H1 (cell line): ENCODE data around the gene SEC62. TPM values are rescaled to one million over a fixed set of nuclear protein-coding genes. Genes with fewer than 3 reads are reported as not detected.

ENCODE experiments used
- CTCF ChIA-PET: fragments of 300-600 bp; sonication (Branson Sonifier 250); formaldehyde crosslinking; loops from one replicate; lab custom pipeline; 2021; ENCODE audit not compliant: partially characterized antibody; lab: Charles Lee
- POLR2A ChIA-PET: fragments of 300-600 bp; sonication (Branson Sonifier 250); formaldehyde crosslinking; loops from one replicate; lab custom pipeline; 2021; ENCODE audit warnings: inconsistent platforms; ENCODE audit not compliant: partially characterized antibody; lab: Charles Lee
- DNase-seq, 2 experiments: peaks; one replicate each; pipeline versions ENCODE4 v3.0.0 to v3.0.0-alpha.2; 2010 to 2022; ENCODE audit warnings: low spot score in 2 of 2, low read depth in 1 of 2, mixed read lengths in 1 of 2
- FAIRE-seq: peaks from 2 replicates; lab custom pipeline; 2011; peaks lifted over from hg19 to GRCh38; lab: Jason Lieb, UNC
- H2AFZ ChIP-seq: 2 replicates; pipeline ENCODE4 v1.8.1; 2012; ENCODE audit warnings: low read length, inconsistent platforms
- H2AK5ac ChIP-seq: 2 replicates; pipeline ENCODE4 v1.6.1; 2013; ENCODE audit warnings: low read depth, low read length
- H2BK120ac ChIP-seq: replicated peaks from 2 replicates; pipeline ENCODE3; 2013; ENCODE audit warnings: low read depth, low read length, inconsistent platforms
- H2BK12ac ChIP-seq: 2 replicates; pipeline ENCODE4 v1.6.1; 2013; ENCODE audit warnings: low read depth, low read length
- H2BK15ac ChIP-seq: 2 replicates; pipeline ENCODE4 v1.6.1; 2013; ENCODE audit warnings: low read length
- H2BK20ac ChIP-seq: 2 replicates; pipeline ENCODE4 v1.6.1; 2013; ENCODE audit warnings: low read length
- H2BK5ac ChIP-seq: 2 replicates; pipeline ENCODE4 v1.6.1; 2013; ENCODE audit warnings: low read depth, low read length
- H3K14ac ChIP-seq: 2 replicates; pipeline ENCODE4 v1.6.1; 2013; ENCODE audit warnings: inconsistent platforms; ENCODE audit not compliant: insufficient read length
- H3K18ac ChIP-seq: 2 replicates; pipeline ENCODE4 v1.6.1; 2013; ENCODE audit warnings: low read length; ENCODE audit errors: extremely low read depth
- H3K23ac ChIP-seq: 2 replicates; pipeline ENCODE4 v1.6.1; 2013; ENCODE audit warnings: inconsistent platforms; ENCODE audit not compliant: insufficient read length
- H3K23me2 ChIP-seq: 2 replicates; pipeline ENCODE4 v1.6.1; 2013; ENCODE audit warnings: low read depth, low read length
- H3K27ac ChIP-seq: 2 replicates; pipeline ENCODE4 v1.6.1; 2011; ENCODE audit warnings: low read depth, low read length, inconsistent platforms
- H3K27me3 ChIP-seq, 4 experiments: replicated peaks in 1 of 4; 1 replicate in 1 of 4; 2 replicates in 3 of 4; pipeline versions ENCODE4 v1.6.1 to v1.8.1; 2011 to 2013; ENCODE audit warnings: low read length in 3 of 4, mild to moderate bottlenecking in 3 of 4, inconsistent platforms in 2 of 4, mixed read lengths in 2 of 4, moderate library complexity in 1 of 4; ENCODE audit not compliant: control insufficient read depth in 3 of 4, insufficient read depth in 3 of 4; ENCODE audit errors: extremely low read depth in 1 of 4
- H3K36me3 ChIP-seq, 4 experiments: 2 replicates each; pipeline versions ENCODE4 v1.6.1 to v1.8.1; 2011 to 2013; ENCODE audit warnings: mild to moderate bottlenecking in 4 of 4, low read length in 3 of 4, moderate library complexity in 2 of 4, control low read depth in 1 of 4, inconsistent platforms in 1 of 4; ENCODE audit not compliant: insufficient read depth in 4 of 4, control insufficient read depth in 2 of 4
- H3K4ac ChIP-seq: replicated peaks from 2 replicates; pipeline ENCODE3; 2013; ENCODE audit warnings: low read length, low read depth, mixed read lengths, inconsistent platforms; ENCODE audit not compliant: insufficient read length
- H3K4me1 ChIP-seq, 4 experiments: replicated peaks in 1 of 4; 1 replicate in 1 of 4; 2 replicates in 3 of 4; pipeline versions ENCODE4 v1.6.1 to v1.8.1; 2011 to 2013; ENCODE audit warnings: low read length in 3 of 4, inconsistent platforms in 2 of 4, mixed read lengths in 1 of 4; ENCODE audit not compliant: insufficient read depth in 4 of 4, control insufficient read depth in 3 of 4
- H3K4me2 ChIP-seq, 2 experiments: 2 replicates each; pipeline versions ENCODE4 v1.6.1 to v1.8.1; 2011 to 2013; ENCODE audit warnings: low read depth in 2 of 2, low read length in 2 of 2, control low read depth in 1 of 2, inconsistent platforms in 1 of 2, mild to moderate bottlenecking in 1 of 2; ENCODE audit not compliant: insufficient read depth in 1 of 2
- H3K4me3 ChIP-seq, 4 experiments: fragments of 200-600, 300-600 bp in 1 of 4; sonication (generic), shearing (Covaris generic), sonication (Bioruptor Twin) in 1 of 4; 2 replicates each; pipeline versions ENCODE4 v1.5.1 to v1.8.1; 2011 to 2016; ENCODE audit warnings: low read length in 4 of 4, low read depth in 3 of 4, control low read depth in 2 of 4, inconsistent platforms in 2 of 4, mild to moderate bottlenecking in 2 of 4, mixed read lengths in 1 of 4, moderate library complexity in 1 of 4; ENCODE audit not compliant: insufficient read depth in 2 of 4; ENCODE audit errors: extremely low read depth in 1 of 4
- H3K56ac ChIP-seq: replicated peaks from 2 replicates; pipeline ENCODE3; 2013; ENCODE audit warnings: low read depth, mild to moderate bottlenecking, mixed read lengths, low read length, inconsistent platforms; ENCODE audit not compliant: insufficient read length
- H3K79me1 ChIP-seq: 2 replicates; pipeline ENCODE4 v1.6.1; 2013; ENCODE audit warnings: low read depth, low read length, control low read depth
- H3K79me2 ChIP-seq, 2 experiments: 2 replicates each; pipeline versions ENCODE4 v1.6.1 to v1.8.1; 2012 to 2013; ENCODE audit warnings: low read length in 2 of 2, mild to moderate bottlenecking in 2 of 2, inconsistent platforms in 1 of 2; ENCODE audit not compliant: insufficient read depth in 2 of 2, control insufficient read depth in 1 of 2
- H3K9ac ChIP-seq, 4 experiments: replicated peaks in 1 of 4; 1 replicate in 1 of 4; 2 replicates in 3 of 4; pipeline versions ENCODE4 v1.6.1 to v1.8.1; 2011 to 2013; ENCODE audit warnings: low read depth in 3 of 4, low read length in 3 of 4, control low read depth in 2 of 4, mild to moderate bottlenecking in 2 of 4, moderate library complexity in 2 of 4, inconsistent platforms in 1 of 4; ENCODE audit errors: extremely low read depth in 1 of 4
- H3K9me3 ChIP-seq, 2 experiments: 2 replicates each; pipeline versions ENCODE4 v1.6.1 to v1.8.1; 2012 to 2013; ENCODE audit warnings: mild to moderate bottlenecking in 2 of 2, moderate library complexity in 2 of 2, control low read depth in 1 of 2, inconsistent platforms in 1 of 2, low read depth in 1 of 2, low read length in 1 of 2, mixed read lengths in 1 of 2; ENCODE audit not compliant: insufficient read depth in 2 of 2
- H4K20me1 ChIP-seq, 2 experiments: replicated peaks in 1 of 2; 2 replicates each; pipeline versions ENCODE3 to v1.8.1; 2011 to 2013; ENCODE audit warnings: inconsistent platforms in 2 of 2, low read length in 2 of 2, mild to moderate bottlenecking in 1 of 2; ENCODE audit not compliant: insufficient read depth in 2 of 2, control insufficient read depth in 1 of 2
- H4K5ac ChIP-seq: 2 replicates; pipeline ENCODE4 v1.6.1; 2013; ENCODE audit warnings: low read length, low read depth, mixed read lengths, inconsistent platforms; ENCODE audit not compliant: insufficient read length
- H4K8ac ChIP-seq: 2 replicates; pipeline ENCODE4 v1.8.0; 2013; ENCODE audit warnings: mild to moderate bottlenecking, moderate library complexity, low read length, inconsistent platforms; ENCODE audit not compliant: insufficient read depth; ENCODE audit errors: extremely low read depth
- H4K91ac ChIP-seq: replicated peaks from 2 replicates; pipeline ENCODE3; 2013; ENCODE audit warnings: low read length, mixed read lengths, inconsistent platforms; ENCODE audit not compliant: insufficient read length
- ASH2L ChIP-seq: fragments of 200-600, 300-600 bp; sonication (generic); IDR thresholded peaks from one replicate; pipeline ENCODE4 v1.7.1; 2017; ENCODE audit warnings: low read length
- CREB1 ChIP-seq: IDR thresholded peaks from 2 replicates; pipeline ENCODE4 v1.6.1; 2012; ENCODE audit warnings: inconsistent platforms
- EZH2 ChIP-seq: fragments of 200-600 bp; sonication (generic); IDR thresholded peaks from 2 replicates; pipeline ENCODE4 v1.7.1; 2012; ENCODE audit warnings: low read depth, mild to moderate bottlenecking, moderate library complexity, low read length, inconsistent platforms; ENCODE audit not compliant: severe bottlenecking
- JUN ChIP-seq: IDR thresholded peaks from 2 replicates; pipeline ENCODE4 v1.6.1; 2011; ENCODE audit warnings: low read depth, mild to moderate bottlenecking, improper control_type of control experiment, low read length
- SIN3A ChIP-seq, 2 experiments: IDR thresholded peaks in 1 of 2; conservative IDR thresholded peaks in 1 of 2; 2 replicates each; pipeline ENCODE4 v1.6.1; 2011 to 2012; ENCODE audit warnings: low read length in 2 of 2, improper control_type of control experiment in 1 of 2, low read depth in 1 of 2, mild to moderate bottlenecking in 1 of 2
- SRF ChIP-seq: IDR thresholded peaks from 2 replicates; pipeline ENCODE4 v1.6.1; 2011; ENCODE audit warnings: mild to moderate bottlenecking, low read depth, low read length, moderate library complexity
- TAF1 ChIP-seq: IDR thresholded peaks from 2 replicates; pipeline ENCODE4 v1.6.1; 2011; ENCODE audit warnings: mild to moderate bottlenecking, low read depth, low read length
- TAF7 ChIP-seq: optimal IDR thresholded peaks from 2 replicates; pipeline ENCODE3; 2011; ENCODE audit warnings: low read depth, mild to moderate bottlenecking, inconsistent platforms, low read length, moderate library complexity, borderline replicate concordance
- TCF12 ChIP-seq: IDR thresholded peaks from 2 replicates; pipeline ENCODE4 v1.6.1; 2011; ENCODE audit warnings: low read depth, mild to moderate bottlenecking, low read length
- WGBS, 2 experiments: shearing (Covaris generic) in 1 of 2; methylation state at CpG; one replicate each; pipeline versions ENCODE4 v1.1.6 to v1.1.7; 2013 to 2015; ENCODE audit warnings: low lambda C conversion rate in 2 of 2, mixed read lengths in 2 of 2, inconsistent platforms in 1 of 2, low coverage in 1 of 2, missing lambda C conversion rate in 1 of 2; ENCODE audit not compliant: insufficient replicate concordance in 2 of 2, insufficient coverage in 1 of 2, insufficient read length in 1 of 2; ENCODE audit errors: extremely low coverage in 1 of 2, missing lambda C conversion rate in 1 of 2; 5-methylcytosine and 5-hydroxymethylcytosine counted together
- polyA plus RNA-seq, 7 experiments: library from polyadenylated mRNA; depleted of rRNA in 3 of 7; stranded (reverse) in 5 of 7; unstranded in 2 of 7; fragments of >200 nt in 5 of 7; fragments of 200-250 nt in 2 of 7; gene quantifications; 1 replicate in 5 of 7; 2 replicates in 1 of 7; 4 replicates in 1 of 7; pipeline versions ENCODE4 v1.2.1 to v1.2.3, GENCODE V29; 2011 to 2013; ENCODE audit warnings: missing spikeins in 2 of 7, mixed read lengths in 2 of 7
- total RNA-seq: library from RNA; stranded (reverse); fragmentation: NEBNext Ultra II Directional; extraction: Animal tissue kit (Norgen Biotek cat#: 25700); gene quantifications from 2 replicates; pipeline ENCODE4 v1.2.1, GENCODE V29; 2021
- TF ChIP-seq, protein P1 (sequence below): IDR thresholded peaks from 2 replicates; pipeline ENCODE4 v1.6.1; 2011; ENCODE audit warnings: low read length, improper control_type of control experiment

Gene SEC62
- total and polyA plus RNA-seq, 2 of the 8 experiments (the other 6 are each of a cell fraction or from before 2014, with no cell fraction given): 67.8 to 113 TPM

DNA sequence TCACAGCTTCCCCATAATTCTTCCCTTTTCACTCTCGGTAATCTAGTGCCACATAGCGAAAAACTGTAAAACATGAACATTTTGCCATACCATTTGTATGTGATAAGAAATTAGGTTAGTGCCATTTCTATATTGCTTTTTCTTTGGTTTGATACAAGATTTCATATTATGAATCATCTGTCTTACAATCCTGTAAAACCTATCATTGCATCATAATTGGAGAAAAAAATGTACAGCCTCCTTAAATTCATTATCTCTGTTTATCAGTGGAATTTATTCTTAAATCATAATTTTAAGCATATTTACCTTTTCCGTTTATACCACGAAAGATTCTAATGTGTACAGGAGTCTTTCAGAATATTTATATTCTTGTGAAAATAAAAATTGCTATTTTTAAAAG, 23.8 kb downstream of the SEC62 start:
- POLR2A ChIA-PET: interaction anchor here (1.3 kb wide), 1 partner anchor 12 kb away, joined by 3 read pairs; no protein-coding TSS in a partner anchor
- TF ChIP-seq JUN (no peak), CREB1 (no peak), ASH2L (no peak), TCF12 (no peak), TAF1 (no peak), TAF7 (no peak), SIN3A (conservative IDR thresholded peaks at IDR 0.05 in 1 of 2, IDR thresholded peaks at IDR 0.05 in 1 of 2; ENCODE audit: low read depth in 1 of 2, low read length in 2 of 2) (no peak), EZH2 (no peak), SRF (no peak)
- TF ChIP-seq, protein P1, sequence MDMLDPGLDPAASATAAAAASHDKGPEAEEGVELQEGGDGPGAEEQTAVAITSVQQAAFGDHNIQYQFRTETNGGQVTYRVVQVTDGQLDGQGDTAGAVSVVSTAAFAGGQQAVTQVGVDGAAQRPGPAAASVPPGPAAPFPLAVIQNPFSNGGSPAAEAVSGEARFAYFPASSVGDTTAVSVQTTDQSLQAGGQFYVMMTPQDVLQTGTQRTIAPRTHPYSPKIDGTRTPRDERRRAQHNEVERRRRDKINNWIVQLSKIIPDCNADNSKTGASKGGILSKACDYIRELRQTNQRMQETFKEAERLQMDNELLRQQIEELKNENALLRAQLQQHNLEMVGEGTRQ: no peak
- Histone ChIP-seq H3K4me3 (no peak overlapping the region), H2BK120ac (no peak overlapping the region), H3K79me1 (no peaks in the 10 kb centered on the region), H3K36me3 (peaks cover 8 to 79% (median 28%) of the 10 kb centered on the region in 4 experiments), H4K20me1 (peaks cover 0 to 1% of the 10 kb centered on the region in 2 experiments), H4K91ac (no peak overlapping the region), H3K9me3 (no peaks in the 10 kb centered on the region), H2BK12ac (no peak overlapping the region), H3K4ac (no peak overlapping the region), H2AK5ac (no peak overlapping the region), H3K9ac (no peak overlapping the region), H3K23ac (no peak overlapping the region), H3K23me2 (no peaks in the 10 kb centered on the region), H3K79me2 (no peaks in the 10 kb centered on the region), H3K4me1 (no peaks in the 10 kb centered on the region), H3K4me2 (no peak overlapping the region), H3K56ac (no peak overlapping the region), H4K5ac (no peak overlapping the region), H2AFZ (no peak overlapping the region), H3K27ac (no peak overlapping the region), H2BK20ac (no peak overlapping the region), H3K27me3 (no peaks in the 10 kb centered on the region), H2BK5ac (no peak overlapping the region), H3K14ac (no peak overlapping the region), H3K18ac (no peak overlapping the region), H4K8ac (no peak overlapping the region), H2BK15ac (no peak overlapping the region)
- CTCF ChIA-PET: interaction anchor here (0.6 to 1.2 kb wide), 3 partner anchors 14 to 128 kb away, joined by 3 to 6 read pairs (median 3); no protein-coding TSS in a partner anchor
- WGBS, 2 experiments: 98% methylated on average over 4 of the region's 4 CpGs; no CpG with 5 or more reads in 1 of the 2 experiments
- FAIRE-seq: no peak
- no peak for DNase-seq
